Measurements from ENCODE around the gene B9D1. TPM values are rescaled to one million over a fixed set of nuclear protein-coding genes. Genes with fewer than 3 reads are reported as not detected.
A peak's percentile ranks its signal among the peaks of the same experiment; 100 is the strongest.

The B9D1 gene
- total RNA-seq, 1 experiment from 2014 or later, result 31.9 TPM

DNA sequence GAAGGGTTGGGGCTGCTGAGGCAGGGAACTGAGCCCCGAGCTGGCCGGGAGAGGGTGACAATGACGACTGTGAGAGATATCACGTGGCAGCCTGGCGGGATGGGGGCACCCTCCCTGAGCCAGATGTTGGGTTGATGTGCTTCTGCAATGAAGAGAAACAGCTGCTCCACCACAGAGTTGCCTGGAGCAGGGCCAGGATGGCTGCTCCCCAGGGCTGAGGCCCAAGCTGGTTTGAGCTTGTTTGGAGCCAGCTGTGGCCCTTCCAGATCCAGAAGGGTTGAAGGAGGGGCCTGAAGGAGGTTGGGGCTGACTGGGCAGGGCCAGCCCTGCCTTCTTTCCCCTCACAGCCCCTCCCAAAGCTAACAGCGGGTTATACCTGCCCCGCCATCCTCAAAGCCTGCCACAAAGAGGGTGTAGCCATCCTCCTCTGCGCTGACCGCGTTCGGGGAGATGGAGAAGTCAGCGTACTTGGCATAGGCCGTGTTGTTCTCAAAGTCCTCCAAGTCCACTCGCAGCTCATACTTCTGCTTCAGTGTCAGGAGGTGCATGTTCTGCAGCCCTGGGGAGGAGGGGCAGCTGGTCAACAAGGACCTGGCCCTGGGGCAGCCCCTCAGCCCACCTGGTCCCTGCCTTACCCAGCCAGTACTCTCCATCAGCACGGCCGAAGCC, 22.3 kb upstream of the B9D1 start:
- no peak for DNase-seq (ENCODE audit: low spot score)
- TF ChIP-seq TEAD1 (CRISPR knock-in tag; IDR thresholded peaks at IDR 0.05) (no peak), GRHL2 (CRISPR knock-in tag; IDR thresholded peaks at IDR 0.05; ENCODE audit: insufficient replicate concordance, severe bottlenecking) (no peak), ELF4 (CRISPR knock-in tag; IDR thresholded peaks at IDR 0.05; ENCODE audit: low read depth) (no peak), CBFB (CRISPR knock-in tag; IDR thresholded peaks at IDR 0.05; ENCODE audit: low read depth) (no peak)
- TF ChIP-seq, protein P1, sequence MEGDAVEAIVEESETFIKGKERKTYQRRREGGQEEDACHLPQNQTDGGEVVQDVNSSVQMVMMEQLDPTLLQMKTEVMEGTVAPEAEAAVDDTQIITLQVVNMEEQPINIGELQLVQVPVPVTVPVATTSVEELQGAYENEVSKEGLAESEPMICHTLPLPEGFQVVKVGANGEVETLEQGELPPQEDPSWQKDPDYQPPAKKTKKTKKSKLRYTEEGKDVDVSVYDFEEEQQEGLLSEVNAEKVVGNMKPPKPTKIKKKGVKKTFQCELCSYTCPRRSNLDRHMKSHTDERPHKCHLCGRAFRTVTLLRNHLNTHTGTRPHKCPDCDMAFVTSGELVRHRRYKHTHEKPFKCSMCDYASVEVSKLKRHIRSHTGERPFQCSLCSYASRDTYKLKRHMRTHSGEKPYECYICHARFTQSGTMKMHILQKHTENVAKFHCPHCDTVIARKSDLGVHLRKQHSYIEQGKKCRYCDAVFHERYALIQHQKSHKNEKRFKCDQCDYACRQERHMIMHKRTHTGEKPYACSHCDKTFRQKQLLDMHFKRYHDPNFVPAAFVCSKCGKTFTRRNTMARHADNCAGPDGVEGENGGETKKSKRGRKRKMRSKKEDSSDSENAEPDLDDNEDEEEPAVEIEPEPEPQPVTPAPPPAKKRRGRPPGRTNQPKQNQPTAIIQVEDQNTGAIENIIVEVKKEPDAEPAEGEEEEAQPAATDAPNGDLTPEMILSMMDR (IDR thresholded peaks at IDR 0.05), result no peak
- TF ChIP-seq, protein P2, sequence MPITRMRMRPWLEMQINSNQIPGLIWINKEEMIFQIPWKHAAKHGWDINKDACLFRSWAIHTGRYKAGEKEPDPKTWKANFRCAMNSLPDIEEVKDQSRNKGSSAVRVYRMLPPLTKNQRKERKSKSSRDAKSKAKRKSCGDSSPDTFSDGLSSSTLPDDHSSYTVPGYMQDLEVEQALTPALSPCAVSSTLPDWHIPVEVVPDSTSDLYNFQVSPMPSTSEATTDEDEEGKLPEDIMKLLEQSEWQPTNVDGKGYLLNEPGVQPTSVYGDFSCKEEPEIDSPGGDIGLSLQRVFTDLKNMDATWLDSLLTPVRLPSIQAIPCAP (CRISPR knock-in tag; IDR thresholded peaks at IDR 0.05), result no peak

GRCh38 chr17:19383681-19384470, 21.4 kb upstream of the B9D1 start:
- H3K27me3 Mint-ChIP-seq (ENCODE audit: low read depth), result no peaks in the 10 kb centered on the region
- H3K4me1 Mint-ChIP-seq, result peaks cover 41% of the 10 kb centered on the region
- no peak overlapping the region for H3K4me3 Mint-ChIP-seq
- CTCF ChIA-PET, result interaction anchor here (1.3 to 7.6 kb wide), 2 partner anchors 20 to 63 kb away, joined by 3 to 48 read pairs; partner anchors contain the start of gene B9D1
- TF ChIP-seq, protein P3, sequence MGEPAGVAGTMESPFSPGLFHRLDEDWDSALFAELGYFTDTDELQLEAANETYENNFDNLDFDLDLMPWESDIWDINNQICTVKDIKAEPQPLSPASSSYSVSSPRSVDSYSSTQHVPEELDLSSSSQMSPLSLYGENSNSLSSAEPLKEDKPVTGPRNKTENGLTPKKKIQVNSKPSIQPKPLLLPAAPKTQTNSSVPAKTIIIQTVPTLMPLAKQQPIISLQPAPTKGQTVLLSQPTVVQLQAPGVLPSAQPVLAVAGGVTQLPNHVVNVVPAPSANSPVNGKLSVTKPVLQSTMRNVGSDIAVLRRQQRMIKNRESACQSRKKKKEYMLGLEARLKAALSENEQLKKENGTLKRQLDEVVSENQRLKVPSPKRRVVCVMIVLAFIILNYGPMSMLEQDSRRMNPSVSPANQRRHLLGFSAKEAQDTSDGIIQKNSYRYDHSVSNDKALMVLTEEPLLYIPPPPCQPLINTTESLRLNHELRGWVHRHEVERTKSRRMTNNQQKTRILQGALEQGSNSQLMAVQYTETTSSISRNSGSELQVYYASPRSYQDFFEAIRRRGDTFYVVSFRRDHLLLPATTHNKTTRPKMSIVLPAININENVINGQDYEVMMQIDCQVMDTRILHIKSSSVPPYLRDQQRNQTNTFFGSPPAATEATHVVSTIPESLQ (CRISPR knock-in tag; IDR thresholded peaks at IDR 0.05), result no peak
- no peak for TF ChIP-seq SOX15 (CRISPR knock-in tag; IDR thresholded peaks at IDR 0.05)
- TF ChIP-seq, protein P4, sequence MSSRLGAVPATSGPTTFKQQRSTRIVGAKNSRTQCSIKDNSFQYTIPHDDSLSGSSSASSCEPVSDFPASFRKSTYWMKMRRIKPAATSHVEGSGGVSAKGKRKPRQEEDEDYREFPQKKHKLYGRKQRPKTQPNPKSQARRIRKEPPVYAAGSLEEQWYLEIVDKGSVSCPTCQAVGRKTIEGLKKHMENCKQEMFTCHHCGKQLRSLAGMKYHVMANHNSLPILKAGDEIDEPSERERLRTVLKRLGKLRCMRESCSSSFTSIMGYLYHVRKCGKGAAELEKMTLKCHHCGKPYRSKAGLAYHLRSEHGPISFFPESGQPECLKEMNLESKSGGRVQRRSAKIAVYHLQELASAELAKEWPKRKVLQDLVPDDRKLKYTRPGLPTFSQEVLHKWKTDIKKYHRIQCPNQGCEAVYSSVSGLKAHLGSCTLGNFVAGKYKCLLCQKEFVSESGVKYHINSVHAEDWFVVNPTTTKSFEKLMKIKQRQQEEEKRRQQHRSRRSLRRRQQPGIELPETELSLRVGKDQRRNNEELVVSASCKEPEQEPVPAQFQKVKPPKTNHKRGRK (CRISPR knock-in tag; IDR thresholded peaks at IDR 0.05; ENCODE audit: borderline replicate concordance), result no peak
- TF ChIP-seq NFYB (CRISPR knock-in tag; conservative IDR thresholded peaks at IDR 0.05; ENCODE audit: low read depth), result no peak
- no peak for TF ChIP-seq SP1 (CRISPR knock-in tag; conservative IDR thresholded peaks at IDR 0.05)
- no peak for TF ChIP-seq SMAD4 (CRISPR knock-in tag; IDR thresholded peaks at IDR 0.05)
- TF ChIP-seq RORB (CRISPR knock-in tag; IDR thresholded peaks at IDR 0.05), result no peak
- TF ChIP-seq NR2C2 (CRISPR knock-in tag; IDR thresholded peaks at IDR 0.05), result no peak
- no peak for TF ChIP-seq NFATC4 (CRISPR knock-in tag; IDR thresholded peaks at IDR 0.05)
- TF ChIP-seq MXD4 (CRISPR knock-in tag; IDR thresholded peaks at IDR 0.05; ENCODE audit: borderline replicate concordance), result no peak
- no peak for TF ChIP-seq CREB1 (CRISPR knock-in tag; IDR thresholded peaks at IDR 0.05)
- no peak for TF ChIP-seq ZNF232 (CRISPR knock-in tag; IDR thresholded peaks at IDR 0.05)
- TF ChIP-seq GTF2I (CRISPR knock-in tag; conservative IDR thresholded peaks at IDR 0.05), result no peak
- no peaks in the 10 kb centered on the region for H3K9me3 Mint-ChIP-seq
- peaks cover 49% of the 10 kb centered on the region for H3K36me3 Mint-ChIP-seq
- DNase-seq (ENCODE audit: low spot score) (no peak), ATAC-seq (no peak)
- POLR2A ChIA-PET, result no interaction called here
- peak overlapping the region; percentile 88; the same call in 1 of the 2 replicates for H3K27ac Mint-ChIP-seq

More for the DNA sequence above, 22.3 kb upstream of the B9D1 start:
- peak overlapping the region; percentile 88 for H3K27ac Mint-ChIP-seq
- ChIA-PET CTCF (interaction anchor here (1.3 to 7.6 kb wide), 4 partner anchors 13 to 360 kb away, joined by 3 to 48 read pairs (median 3); partner anchors contain the start of gene B9D1), POLR2A (interaction anchor here (0.5 to 0.6 kb wide), 2 partner anchors 109 to 539 kb away, joined by 3 to 10 read pairs; no protein-coding TSS in a partner anchor)
- no peak overlapping the region for H3K4me3 Mint-ChIP-seq
- H3K4me1 Mint-ChIP-seq, result peaks cover 34% of the 10 kb centered on the region
- ATAC-seq, result no peak
- H3K9me3 Mint-ChIP-seq, result no peaks in the 10 kb centered on the region
- H3K27me3 Mint-ChIP-seq (ENCODE audit: low read depth), result no peaks in the 10 kb centered on the region; the same call in 1 of the 2 replicates
- peaks cover 40% of the 10 kb centered on the region for H3K36me3 Mint-ChIP-seq

All from WTC11 (cell line).